HFFc6 (cell line): ENCODE measurements around the gene KLHL29. TPM values are rescaled to one million over a fixed set of nuclear protein-coding genes. Genes with fewer than 3 reads are reported as not detected.

Experiments
- DNase-seq: peaks from one replicate; pipeline ENCODE4 v3.0.0-alpha.2; 2018
- H3K27ac Mint-ChIP-seq: 2 replicates; pipeline ENCODE4 v1.8.0; 2020; ENCODE audit warnings: mild to moderate bottlenecking, mixed read lengths
- H3K27me3 Mint-ChIP-seq: 2 replicates; pipeline ENCODE4 v1.8.0; 2021; ENCODE audit warnings: mild to moderate bottlenecking, moderate library complexity, mixed read lengths; ENCODE audit not compliant: insufficient read depth
- H3K36me3 Mint-ChIP-seq: 2 replicates; pipeline ENCODE4 v1.8.0; 2021; ENCODE audit warnings: low read depth, mixed read lengths
- H3K4me1 Mint-ChIP-seq: 2 replicates; pipeline ENCODE4 v1.8.0; 2020; ENCODE audit warnings: low read depth, mixed read lengths
- H3K4me3 Mint-ChIP-seq: 2 replicates; pipeline ENCODE4 v1.8.0; 2020; ENCODE audit warnings: mild to moderate bottlenecking, moderate library complexity, mixed read lengths
- H3K9me3 Mint-ChIP-seq: 2 replicates; pipeline ENCODE4 v1.8.0; 2020; ENCODE audit warnings: mild to moderate bottlenecking, mixed read lengths
- total RNA-seq, 6 experiments: library from RNA; stranded (reverse); fragmentation: NEBNext Ultra II Directional; extraction: Animal tissue kit (Norgen Biotek cat#: 25700); gene quantifications; 2 replicates in 1 of 6; 3 replicates in 5 of 6; pipeline ENCODE4 v1.2.3, GENCODE V29; 2021
- TF ChIP-seq, protein P1 (sequence below): fragments of 200-600 bp; sonication (generic); IDR thresholded peaks from 2 replicates; pipeline ENCODE4 v1.5.0; 2021; ENCODE audit warnings: antibody characterized with exemption, mild to moderate bottlenecking

The KLHL29 gene
- total RNA-seq, 6 experiments from 2014 or later: 7.4 to 9.7 (median 8.6) TPM

DNA sequence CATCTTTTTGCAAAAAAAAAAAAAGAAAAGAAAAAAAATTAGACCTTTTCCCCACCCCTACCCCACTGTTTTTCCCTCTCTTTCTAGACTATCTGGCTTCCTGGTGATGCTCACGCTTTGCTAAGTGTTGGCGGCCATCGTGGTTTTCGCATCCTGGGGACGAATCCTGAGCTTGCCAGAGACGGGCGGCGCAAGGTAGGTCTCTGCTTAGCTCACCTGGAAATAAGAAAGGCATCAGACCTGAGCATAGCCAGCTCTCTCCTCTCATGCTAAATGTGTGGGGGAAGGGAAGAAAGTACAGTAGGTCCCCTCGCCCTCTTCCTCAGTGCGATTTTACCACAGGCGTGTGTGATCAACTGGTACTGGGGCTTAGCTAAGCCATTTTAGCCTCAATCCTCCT, 90.5 kb downstream of the KLHL29 start:
- no peak for DNase-seq
- Mint-ChIP-seq H3K9me3 (no peaks in the 10 kb centered on the region), H3K4me3 (no peak overlapping the region), H3K36me3 (no peaks in the 10 kb centered on the region), H3K4me1 (peaks cover 3% of the 10 kb centered on the region), H3K27ac (no peak overlapping the region), H3K27me3 (peaks cover 2% of the 10 kb centered on the region; the same call in 1 of the 2 replicates)
- TF ChIP-seq, protein P1, sequence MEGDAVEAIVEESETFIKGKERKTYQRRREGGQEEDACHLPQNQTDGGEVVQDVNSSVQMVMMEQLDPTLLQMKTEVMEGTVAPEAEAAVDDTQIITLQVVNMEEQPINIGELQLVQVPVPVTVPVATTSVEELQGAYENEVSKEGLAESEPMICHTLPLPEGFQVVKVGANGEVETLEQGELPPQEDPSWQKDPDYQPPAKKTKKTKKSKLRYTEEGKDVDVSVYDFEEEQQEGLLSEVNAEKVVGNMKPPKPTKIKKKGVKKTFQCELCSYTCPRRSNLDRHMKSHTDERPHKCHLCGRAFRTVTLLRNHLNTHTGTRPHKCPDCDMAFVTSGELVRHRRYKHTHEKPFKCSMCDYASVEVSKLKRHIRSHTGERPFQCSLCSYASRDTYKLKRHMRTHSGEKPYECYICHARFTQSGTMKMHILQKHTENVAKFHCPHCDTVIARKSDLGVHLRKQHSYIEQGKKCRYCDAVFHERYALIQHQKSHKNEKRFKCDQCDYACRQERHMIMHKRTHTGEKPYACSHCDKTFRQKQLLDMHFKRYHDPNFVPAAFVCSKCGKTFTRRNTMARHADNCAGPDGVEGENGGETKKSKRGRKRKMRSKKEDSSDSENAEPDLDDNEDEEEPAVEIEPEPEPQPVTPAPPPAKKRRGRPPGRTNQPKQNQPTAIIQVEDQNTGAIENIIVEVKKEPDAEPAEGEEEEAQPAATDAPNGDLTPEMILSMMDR: no peak

DNA sequence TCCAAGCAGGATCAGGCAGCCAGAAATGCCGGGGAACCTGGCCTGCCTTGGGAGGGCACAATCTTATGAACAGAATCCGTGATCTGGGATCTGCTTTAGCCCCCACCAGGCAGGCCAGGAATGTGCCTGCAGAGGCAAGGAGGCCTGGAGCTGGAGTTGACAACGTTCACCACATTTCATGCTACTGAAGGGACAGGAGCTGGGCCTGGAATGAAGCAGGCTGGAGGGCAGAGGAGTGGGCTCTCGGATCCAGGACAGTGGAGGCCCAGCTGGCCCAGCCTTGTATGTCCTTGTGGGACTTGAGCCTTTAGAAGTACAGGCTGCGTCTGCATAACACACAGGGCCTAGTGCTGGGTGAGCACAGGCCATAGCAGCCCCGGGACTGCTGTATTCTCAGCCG, 91.8 kb downstream of the KLHL29 start:
- Mint-ChIP-seq H3K36me3 (no peaks in the 10 kb centered on the region), H3K4me3 (no peak overlapping the region), H3K9me3 (no peaks in the 10 kb centered on the region), H3K27ac (no peak overlapping the region), H3K4me1 (peaks cover 14% of the 10 kb centered on the region), H3K27me3 (peaks cover 2% of the 10 kb centered on the region; the same call in 1 of the 2 replicates)
- DNase-seq: no peak
- TF ChIP-seq, protein P1: no peak

DNA sequence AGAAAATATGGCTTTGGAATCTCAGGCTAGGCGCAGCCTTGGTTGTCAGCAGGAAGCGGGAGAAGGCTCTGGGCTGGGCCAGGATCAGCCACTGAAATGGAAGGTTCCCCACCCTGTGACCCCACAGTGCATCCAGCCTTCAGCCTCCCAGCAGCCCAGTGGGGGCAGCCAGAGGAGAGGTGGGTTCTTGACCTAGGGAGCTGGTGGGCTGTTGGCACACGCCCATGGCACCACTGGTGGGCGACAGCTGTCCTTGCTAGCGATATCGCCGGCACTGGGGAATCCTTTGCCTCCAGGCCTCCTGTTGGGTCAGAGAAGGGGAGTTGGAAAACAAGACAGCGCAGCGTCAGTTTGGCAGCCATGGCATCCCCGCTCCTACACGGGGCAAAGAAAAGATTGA, 92.4 kb downstream of the KLHL29 start:
- Mint-ChIP-seq H3K9me3 (no peaks in the 10 kb centered on the region), H3K27ac (no peak overlapping the region), H3K4me3 (no peak overlapping the region), H3K27me3 (peaks cover 2% of the 10 kb centered on the region; the same call in 1 of the 2 replicates), H3K36me3 (no peaks in the 10 kb centered on the region), H3K4me1 (peaks cover 14% of the 10 kb centered on the region)
- TF ChIP-seq, protein P1: no peak
- no peak for DNase-seq

DNA sequence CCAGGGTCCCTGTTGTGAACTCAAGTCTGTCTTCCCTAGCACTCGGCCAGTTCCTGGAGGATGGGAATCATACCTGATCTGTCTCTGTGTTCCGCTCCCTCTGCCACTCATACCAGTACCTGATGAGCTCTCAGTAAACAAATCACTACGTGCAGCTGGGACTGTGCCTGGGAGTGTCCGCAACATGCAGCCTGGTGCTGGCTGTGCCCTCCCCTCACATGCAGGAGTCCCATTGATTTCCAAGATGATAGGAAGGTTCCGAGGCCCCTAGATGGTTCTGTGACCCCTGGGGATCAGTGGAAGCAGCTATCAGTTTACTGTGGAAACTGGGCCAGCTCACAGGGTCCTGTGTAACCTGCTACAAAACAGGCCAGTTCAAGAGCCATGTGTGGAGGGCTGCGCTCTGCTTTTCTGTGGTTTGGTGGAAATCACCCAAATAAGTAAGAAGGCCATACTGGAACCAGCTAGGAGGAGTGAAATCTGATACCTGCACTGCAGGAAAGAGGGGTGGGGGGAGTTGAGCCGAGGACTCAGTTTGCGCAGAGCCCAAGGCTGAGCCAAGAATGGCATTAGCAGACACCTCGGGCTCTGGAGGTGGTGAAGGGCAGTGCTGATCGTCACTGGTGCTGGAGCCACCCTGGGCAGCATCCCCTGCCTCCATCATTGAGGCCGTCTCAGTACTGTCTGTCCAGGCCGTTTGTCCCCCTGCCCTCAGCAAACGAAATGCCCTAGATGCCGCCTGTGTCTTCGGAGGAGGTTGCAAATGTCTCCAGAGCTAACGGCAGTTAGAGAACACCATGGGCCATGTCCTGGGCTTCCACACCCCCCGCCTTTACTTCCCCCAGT, 93.3 kb downstream of the KLHL29 start:
- Mint-ChIP-seq H3K9me3 (no peaks in the 10 kb centered on the region), H3K27ac (no peak overlapping the region), H3K36me3 (0 out of 2 replicates have a peak, but pooled peaks cover 3% of the 10 kb centered on the region), H3K4me3 (no peak overlapping the region), H3K27me3 (no peaks in the 10 kb centered on the region), H3K4me1 (peaks cover 17% of the 10 kb centered on the region)
- TF ChIP-seq, protein P1: no peak
- DNase-seq: no peak

DNA sequence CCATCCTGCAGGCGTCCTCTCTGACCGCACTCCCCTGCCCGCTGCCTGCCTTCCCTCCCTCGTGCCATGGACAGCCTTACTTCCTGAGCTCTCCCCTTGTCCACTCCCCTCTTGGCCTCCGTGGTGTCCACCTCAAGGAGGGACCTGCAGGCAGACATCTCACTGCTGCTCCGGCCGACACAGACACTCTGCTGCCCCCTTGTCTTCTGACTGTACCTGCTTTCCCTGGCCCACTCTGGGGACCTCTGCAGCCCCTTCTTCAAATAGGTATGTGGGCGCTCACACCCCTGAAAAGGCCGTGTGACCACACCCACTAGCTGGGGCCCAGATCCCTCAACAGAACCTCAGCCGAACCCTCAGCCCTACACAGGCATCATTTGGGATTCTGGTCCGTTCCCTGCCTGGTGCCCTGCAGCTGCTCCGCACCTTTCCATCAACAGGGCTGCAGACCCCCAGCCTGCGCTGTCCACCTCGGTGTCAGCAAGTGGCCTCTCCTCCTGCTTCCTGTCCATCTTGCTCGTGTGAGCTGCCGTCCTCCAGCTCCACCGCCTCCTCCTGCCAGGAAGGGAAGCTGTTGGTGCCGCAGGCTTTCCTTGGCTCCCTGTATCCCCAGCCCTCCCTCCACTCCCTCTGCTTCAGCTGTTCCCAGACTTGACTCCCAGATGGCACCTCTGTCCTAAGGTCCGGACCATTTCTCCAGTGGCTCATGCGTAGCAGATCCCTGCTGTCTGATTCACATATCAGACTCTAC, 94.1 kb downstream of the KLHL29 start:
- Mint-ChIP-seq H3K36me3 (0 out of 2 replicates have a peak, but pooled peaks cover 3% of the 10 kb centered on the region), H3K27me3 (no peaks in the 10 kb centered on the region)

More for the DNA sequence above, 94.1 kb downstream of the KLHL29 start:
- TF ChIP-seq, protein P1: no peak
- H3K9me3 Mint-ChIP-seq: no peaks in the 10 kb centered on the region
- DNase-seq: no peak
- no peak overlapping the region for H3K4me3 Mint-ChIP-seq
- peaks cover 17% of the 10 kb centered on the region for H3K4me1 Mint-ChIP-seq
- no peak overlapping the region for H3K27ac Mint-ChIP-seq
